ENCODE measurements around the gene CCDC116.

The CCDC116 gene

DNA sequence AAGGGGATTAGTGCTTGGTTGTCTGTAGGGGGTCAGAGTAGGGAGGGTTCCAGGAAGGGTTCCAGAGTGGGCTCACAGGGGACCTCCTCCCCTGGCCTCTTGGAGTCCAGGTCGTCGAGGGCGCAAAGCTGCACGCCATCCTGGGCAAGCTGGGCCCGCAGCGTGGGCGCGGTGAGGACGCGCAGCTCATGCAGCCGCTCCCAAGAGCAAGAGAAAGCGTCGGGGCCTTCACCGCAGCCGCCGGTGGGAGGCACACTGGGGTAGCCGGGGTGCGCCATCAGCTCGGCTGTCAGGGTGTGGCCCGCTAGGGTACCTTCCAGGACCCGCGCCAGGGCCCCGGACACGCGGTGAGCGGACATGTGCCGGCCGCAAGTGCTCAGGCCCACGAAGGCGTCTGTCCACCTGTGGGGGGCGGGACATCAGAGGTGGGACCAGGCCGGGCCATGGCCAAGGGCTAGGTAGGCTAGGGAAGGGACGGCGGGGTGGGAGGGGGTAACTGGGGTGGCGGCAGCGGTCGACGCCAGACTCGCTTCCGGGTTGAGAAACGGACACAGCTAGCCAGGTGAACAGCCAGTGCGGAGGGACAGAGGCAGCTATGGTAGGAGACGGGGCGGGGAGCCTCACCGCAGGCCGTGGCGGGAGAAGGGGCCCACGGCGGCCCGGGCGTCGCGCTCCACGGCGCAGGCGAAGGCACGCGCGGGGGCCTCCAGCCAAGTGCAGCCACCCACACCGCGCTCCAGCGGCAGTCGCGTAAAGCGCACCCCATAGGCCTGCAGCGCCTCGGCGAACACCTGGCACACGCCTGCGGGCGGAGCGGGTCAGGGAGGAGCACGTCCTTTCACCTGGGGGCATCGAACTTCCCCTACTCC, 3.9 kb upstream of the CCDC116 start:
- H4K20me1 ChIP-seq (ENCODE audit: insufficient read depth): 0 out of 2 replicates have a peak, but pooled peaks cover 3% of the 10 kb centered on the region
- no peaks in the 10 kb centered on the region for H3K36me3 ChIP-seq (ENCODE audit: insufficient read depth)
- TF ChIP-seq CTCF (conservative IDR thresholded peaks at IDR 0.05; ENCODE audit: low read depth, low read length): no peak
- peaks cover 12% of the 10 kb centered on the region for H3K4me1 ChIP-seq (ENCODE audit: low read depth, poor library complexity, severe bottlenecking)
- peak overlapping the region; percentile 94 for H3K27ac ChIP-seq
- peak overlapping the region; percentile 98; the same call in 1 of the 2 replicates for H3K9ac ChIP-seq
- peak overlapping the region; percentile 24; the same call in 1 of the 2 replicates for H2AFZ ChIP-seq (ENCODE audit: low read depth)
- H3K27me3 ChIP-seq (ENCODE audit: insufficient read depth, low read depth): no peaks in the 10 kb centered on the region
- H3K79me2 ChIP-seq (ENCODE audit: insufficient read depth, low read depth): peaks cover 33% of the 10 kb centered on the region
- H3K4me2 ChIP-seq: peak overlapping the region; percentile 86
- H3K4me3 ChIP-seq (IDR thresholded peaks at IDR 0.05; ENCODE audit: insufficient read depth, low read depth, low read length): no peak overlapping the region

DNA sequence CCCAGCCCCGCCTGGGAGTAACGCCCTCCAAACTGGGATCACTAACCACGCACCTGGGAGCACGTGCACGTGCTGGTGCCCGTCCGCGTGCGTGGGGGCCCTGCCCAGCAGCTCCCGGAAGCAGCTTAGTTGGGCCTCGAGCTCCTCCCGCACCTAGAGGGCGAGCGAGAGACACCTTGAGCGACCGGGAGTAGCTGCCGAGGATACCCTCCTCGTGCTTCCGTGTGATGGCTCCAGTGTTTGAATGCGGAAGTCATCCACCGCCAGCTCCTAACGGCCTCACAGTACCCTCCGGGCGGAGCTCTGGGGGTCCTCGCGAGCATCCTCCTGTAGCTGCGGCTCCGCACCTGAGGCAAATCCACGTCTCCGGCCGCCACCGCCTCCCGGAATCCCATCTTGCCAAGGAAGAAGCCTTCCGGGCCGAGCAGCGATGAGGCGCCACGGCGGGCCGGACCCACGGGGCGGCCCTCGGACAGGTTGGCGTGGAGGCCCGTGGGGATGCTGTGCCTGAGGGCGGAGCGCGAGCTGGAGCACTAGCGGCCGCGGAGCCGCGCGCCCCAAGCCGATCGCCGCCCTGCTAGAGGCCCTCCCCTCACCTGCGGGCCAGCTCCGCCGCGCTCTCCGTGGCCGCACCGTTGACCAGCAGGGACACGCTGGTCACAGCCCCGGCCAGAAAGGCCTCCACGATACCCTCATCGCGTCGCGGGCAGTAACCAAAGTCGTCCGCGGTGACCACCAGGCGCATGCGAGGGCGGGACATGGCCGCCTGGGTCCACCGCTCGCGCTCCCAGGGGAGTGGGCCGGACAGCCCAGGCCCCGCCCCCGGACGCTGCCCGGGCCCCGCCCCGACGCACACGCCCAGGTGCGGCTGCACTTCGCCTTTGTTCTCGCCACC, 3.1 kb upstream of the CCDC116 start, which contains the start of gene YDJC:
YDJC (minus strand) TSS at position 768 of the 895 bp plus-strand sequence; CDS start at position 760, 8 bp downstream.
- Histone ChIP-seq H3K4me2 (peak within 1 kb of the TSS; percentile 86), H3K27me3 (ENCODE audit: insufficient read depth, low read depth) (no peaks in the 10 kb centered on the region), H2AFZ (ENCODE audit: low read depth) (peak within 1 kb of the TSS; percentile 24), H3K4me3 (IDR thresholded peaks at IDR 0.05; ENCODE audit: insufficient read depth, low read depth, low read length) (no peak within 1 kb of the TSS), H3K4me1 (ENCODE audit: low read depth, poor library complexity, severe bottlenecking) (peaks cover 9% of the 10 kb centered on the region), H4K20me1 (ENCODE audit: insufficient read depth) (0 out of 2 replicates have a peak, but pooled peaks cover 3% of the 10 kb centered on the region), H3K27ac (peak within 1 kb of the TSS; percentile 94), H3K79me2 (ENCODE audit: insufficient read depth, low read depth) (peaks cover 33% of the 10 kb centered on the region), H3K9ac (peak within 1 kb of the TSS; percentile 98), H3K36me3 (ENCODE audit: insufficient read depth) (no peaks in the 10 kb centered on the region)
- peak; percentile 59 for TF ChIP-seq CTCF (conservative IDR thresholded peaks at IDR 0.05; ENCODE audit: low read depth, low read length)

DNA sequence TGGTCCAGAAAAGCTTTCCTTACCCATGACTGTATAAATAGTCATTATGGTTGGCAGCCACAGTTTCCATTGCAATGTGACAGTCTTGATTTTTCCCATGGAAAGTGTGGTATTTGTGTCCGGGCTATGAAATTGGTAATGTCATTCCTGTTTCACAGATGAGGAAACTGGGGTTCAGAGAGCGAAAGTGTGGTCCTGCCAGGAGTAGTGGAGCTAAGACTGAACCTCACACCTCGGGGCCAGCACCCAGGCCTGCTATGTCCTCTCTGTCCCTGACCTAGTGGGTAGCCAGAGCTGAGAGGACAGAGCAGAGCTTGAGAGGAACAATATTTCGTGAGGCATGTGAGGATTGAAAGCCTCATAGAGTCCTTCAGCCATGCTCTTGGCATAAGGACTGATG, 1.5 kb upstream of the CCDC116 start:
- H3K9ac ChIP-seq: no peak overlapping the region
- no peak overlapping the region for H2AFZ ChIP-seq (ENCODE audit: low read depth)
- peaks cover 8% of the 10 kb centered on the region for H3K4me1 ChIP-seq (ENCODE audit: low read depth, poor library complexity, severe bottlenecking)
- H3K27me3 ChIP-seq (ENCODE audit: insufficient read depth, low read depth): no peaks in the 10 kb centered on the region
- H3K4me2 ChIP-seq: no peak overlapping the region
- no peak for TF ChIP-seq CTCF (conservative IDR thresholded peaks at IDR 0.05; ENCODE audit: low read depth, low read length)
- H3K36me3 ChIP-seq (ENCODE audit: insufficient read depth): no peaks in the 10 kb centered on the region
- H3K4me3 ChIP-seq (IDR thresholded peaks at IDR 0.05; ENCODE audit: insufficient read depth, low read depth, low read length): no peak overlapping the region
- no peaks in the 10 kb centered on the region for H4K20me1 ChIP-seq (ENCODE audit: insufficient read depth)
- peaks cover 30% of the 10 kb centered on the region for H3K79me2 ChIP-seq (ENCODE audit: insufficient read depth, low read depth)
- H3K27ac ChIP-seq: no peak overlapping the region

- Histone ChIP-seq H3K36me3 (ENCODE audit: insufficient read depth) (no peaks in the 10 kb centered on the region), H3K27ac (no peak overlapping the region), H3K79me2 (ENCODE audit: insufficient read depth, low read depth) (peaks cover 16% of the 10 kb centered on the region), H3K4me3 (IDR thresholded peaks at IDR 0.05; ENCODE audit: insufficient read depth, low read depth, low read length) (no peak overlapping the region), H4K20me1 (ENCODE audit: insufficient read depth) (no peaks in the 10 kb centered on the region), H3K9ac (no peak overlapping the region), H3K4me1 (ENCODE audit: low read depth, poor library complexity, severe bottlenecking) (peaks cover 3% of the 10 kb centered on the region), H3K4me2 (no peak overlapping the region), H3K27me3 (ENCODE audit: insufficient read depth, low read depth) (no peaks in the 10 kb centered on the region), H2AFZ (ENCODE audit: low read depth) (no peak overlapping the region)
- no peak for TF ChIP-seq CTCF (conservative IDR thresholded peaks at IDR 0.05; ENCODE audit: low read depth, low read length)
These were observed 371 bp downstream of the CCDC116 start for GRCh38 chr22:21632931-21633330.
